Peyer's patch (tissue), 4 donors: Measurements from ENCODE around the gene ZBTB25.

Experiments used
- CTCF ChIP-seq, 6 experiments: fragments of 450-650 bp in 4 of 6; fragments of 200-600 bp in 2 of 6; sonication (generic) in 1 of 6; IDR thresholded peaks; one replicate each; pipeline ENCODE4 v1.5.1; 2017 to 2019; ENCODE audit warnings: antibody characterized with exemption in 6 of 6, mild to moderate bottlenecking in 3 of 6, moderate library complexity in 1 of 6
- POLR2A ChIP-seq, 2 donors: fragments of 450-650 bp; IDR thresholded peaks; one replicate each; pipeline ENCODE4 v1.5.1; 2017; ENCODE audit warnings: antibody characterized with exemption in 2 of 2, mild to moderate bottlenecking in 2 of 2, moderate library complexity in 2 of 2

- no peak for TF ChIP-seq CTCF (IDR thresholded peaks at IDR 0.05)
- no peak for TF ChIP-seq POLR2A (IDR thresholded peaks at IDR 0.05)
Measured at GRCh38 chr14:64422005-64422404, 81.6 kb downstream of the ZBTB25 start.
